Measurements from ENCODE around the gene PPP2R2C. TPM values are rescaled to one million over a fixed set of nuclear protein-coding genes. Genes with fewer than 3 reads are reported as not detected.

The PPP2R2C gene
- total RNA-seq, 1 experiment from 2014 or later, result 32.9 TPM

GRCh38 chr4:6319530-6320150 lies 152.8 kb downstream of the PPP2R2C start:
- no peaks in the 10 kb centered on the region for H3K36me3 ChIP-seq (ENCODE audit: control insufficient read depth in 1 of 2, insufficient read depth in 2 of 2, low read length in 2 of 2)
- H3K9me2 ChIP-seq (ENCODE audit: insufficient read depth), result no peaks in the 10 kb centered on the region
- H3K9me3 ChIP-seq (ENCODE audit: control insufficient read depth in 1 of 2, insufficient read depth in 1 of 2, low read depth in 1 of 2, low read length in 2 of 2), result no peaks in the 10 kb centered on the region
- no peaks in the 10 kb centered on the region for H3K79me2 ChIP-seq (ENCODE audit: insufficient read depth, low read length)
- ATAC-seq (no peak), DNase-seq (ENCODE audit: low read depth, low spot score) (no peak)
- ChIA-PET RAD21 (ENCODE audit: low non-redundant PET in 1 of 2, low total read pairs in 2 of 2, uncharacterized antibody in 2 of 2, unreplicated experiment in 2 of 2) (no interaction called here), CTCF (interaction anchor here (1.4 to 1.8 kb wide), 2 partner anchors 12 to 55 kb away, joined by 3 to 9 read pairs; no protein-coding TSS in a partner anchor), POLR2A (no interaction called here)
- intact Hi-C loops (cut with micrococcal nuclease), result no loop called here
- peaks cover 0 to under 1% of the 10 kb centered on the region in 2 experiments; a peak in 2 of 4 replicates for H3K4me1 ChIP-seq (ENCODE audit: control insufficient read depth in 1 of 2, insufficient read depth in 2 of 2, low read length in 2 of 2)
- TF ChIP-seq RAD21 (IDR thresholded peaks at IDR 0.05; ENCODE audit: low read depth), result no peak
- no peak for TF ChIP-seq SP1 (IDR thresholded peaks at IDR 0.05; ENCODE audit: low read depth)
- no peak for TF ChIP-seq CTCF (IDR thresholded peaks at IDR 0.05 in 2 of 3, conservative IDR thresholded peaks at IDR 0.05 in 1 of 3; ENCODE audit: borderline replicate concordance in 1 of 3, insufficient read depth in 1 of 3, low read depth in 2 of 3, low read length in 2 of 3)
- TF ChIP-seq REST (IDR thresholded peaks at IDR 0.05; ENCODE audit: low read depth), result no peak
- H3K9ac ChIP-seq (ENCODE audit: low read length), result no peak overlapping the region
- no peak overlapping the region for H3K4me2 ChIP-seq (ENCODE audit: low read length)
- no peak overlapping the region for H3K4me3 ChIP-seq (replicated peaks in 1 of 2; ENCODE audit: low read depth in 1 of 2, low read length in 2 of 2)
- no peak overlapping the region for H3K27ac ChIP-seq (ENCODE audit: low read depth, low read length)
- no peaks in the 10 kb centered on the region for H4K20me1 ChIP-seq (ENCODE audit: insufficient read depth)
- BruUV-seq (replicated peaks), result no TSS peak
- H2AFZ ChIP-seq (ENCODE audit: low read depth, low read length, poor library complexity, severe bottlenecking), result no peak overlapping the region
- H3K27me3 ChIP-seq (ENCODE audit: insufficient read depth, low read length), result no peaks in the 10 kb centered on the region

Measured in HCT116 (cell line).